WTC11 (cell line): ENCODE results near the gene NPIPA3.

Source experiments
- CREB1 ChIP-seq: sonication (generic); formaldehyde crosslinking; IDR thresholded peaks from 2 replicates; pipeline ENCODE4 v1.8.0; 2023; ENCODE audit warnings: mild to moderate bottlenecking, missing genetic modification reagents
- NR2C2 ChIP-seq: sonication (generic); formaldehyde crosslinking; IDR thresholded peaks from 2 replicates; pipeline ENCODE4 v1.8.0; 2022; ENCODE audit warnings: mild to moderate bottlenecking, missing genetic modification reagents

GRCh38 chr16:14682121-14682520, 21.1 kb upstream of the NPIPA3 start:
- TF ChIP-seq CREB1 (no peak), NR2C2 (CRISPR knock-in tag) (no peak)
